HG02588 (cell line): Measurements from ENCODE around the gene C11orf65.
"Not testable (repeated sequence)": the region's sequence is repeated elsewhere in the genome, so short reads cannot be mapped to it uniquely, and the experiment has no call there.

Source experiments
- ATAC-seq: cut with Tn5 transposase; IDR thresholded peaks from one replicate; pipeline ENCODE4 v1.9.1; 2021; ENCODE audit warnings: mild to moderate bottlenecking, moderate library complexity; ENCODE audit not compliant: unreplicated experiment

C11orf65 gene

GRCh38 chr11:108373505-108373904, 93.8 kb downstream of the C11orf65 start:
- ATAC-seq = not testable (repeated sequence)

GRCh38 chr11:108370990-108371389, 96.3 kb downstream of the C11orf65 start:
- ATAC-seq = no peak

- ATAC-seq = no peak
Observed at GRCh38 chr11:108370315-108370714, 97.0 kb downstream of the C11orf65 start.

- no peak for ATAC-seq
Observed at GRCh38 chr11:108369064-108369463, 98.3 kb downstream of the C11orf65 start.

GRCh38 chr11:108368134-108368533, 99.2 kb downstream of the C11orf65 start:
- ATAC-seq = no peak

- ATAC-seq = no peak
Observed at GRCh38 chr11:108364159-108364558, 103.2 kb downstream of the C11orf65 start.

GRCh38 chr11:108351468-108351867, 115.9 kb downstream of the C11orf65 start:
- no peak for ATAC-seq

GRCh38 chr11:108346451-108346850, 120.9 kb downstream of the C11orf65 start:
- no peak for ATAC-seq

- no peak for ATAC-seq
Observed at GRCh38 chr11:108345767-108346166, 121.6 kb downstream of the C11orf65 start.

GRCh38 chr11:108343714-108344113, 123.6 kb downstream of the C11orf65 start:
- no peak for ATAC-seq

GRCh38 chr11:108341654-108342053, 125.7 kb downstream of the C11orf65 start:
- ATAC-seq = no peak

GRCh38 chr11:108340973-108341372, 126.4 kb downstream of the C11orf65 start:
- no peak for ATAC-seq

- ATAC-seq = no peak
Observed at GRCh38 chr11:108338750-108339149, 128.6 kb downstream of the C11orf65 start.

- no peak for ATAC-seq
Observed at GRCh38 chr11:108333403-108333899, 133.9 kb downstream of the C11orf65 start.
